AG09319 (cell line): ENCODE results near the gene TMEM156.

ENCODE experiments used
- DNase-seq: peaks from one replicate; pipeline ENCODE4 v3.0.0-alpha.2; 2010; ENCODE audit warnings: low read depth; ENCODE audit errors: extremely low read depth
- CTCF ChIP-seq: IDR thresholded peaks from 2 replicates; pipeline ENCODE4 v1.5.1; 2011; ENCODE audit warnings: low read depth, mild to moderate bottlenecking, inconsistent platforms, low read length, moderate library complexity

Gene TMEM156

DNA sequence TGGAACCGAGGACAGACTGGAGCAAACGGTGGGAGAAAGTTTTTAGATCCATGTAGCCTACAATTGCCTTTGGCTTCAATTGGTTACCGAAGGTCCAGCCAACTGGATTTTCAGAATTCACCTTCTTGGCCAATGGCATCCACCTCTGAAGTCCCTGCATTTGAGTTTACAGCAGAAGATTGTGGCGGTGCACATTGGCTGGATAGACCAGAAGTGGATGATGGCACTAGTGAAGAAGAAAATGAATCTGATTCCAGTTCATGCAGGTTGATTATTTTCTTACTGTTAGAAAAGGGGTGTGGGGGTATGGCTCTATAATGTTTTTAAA, 30.5 kb upstream of the TMEM156 start:
- DNase-seq = no peak

GRCh38 chr4:39062094-39062769, 30.0 kb upstream of the TMEM156 start, which contains the start of gene KLHL5:
TSS of gene KLHL5 (plus strand) at chr4:39062232. CDS start at chr4:39062653, 421 bp downstream.
- no peak for DNase-seq
- no peak for TF ChIP-seq CTCF

More for the DNA sequence above, 30.5 kb upstream of the TMEM156 start:
- no peak for TF ChIP-seq CTCF

- no peak for TF ChIP-seq CTCF
- DNase-seq = no peak
Measured at GRCh38 chr4:39061457-39061856, 29.2 kb upstream of the TMEM156 start.

GRCh38 chr4:39056023-39056422, 23.8 kb upstream of the TMEM156 start:
- no peak for TF ChIP-seq CTCF
- DNase-seq = no peak

DNA sequence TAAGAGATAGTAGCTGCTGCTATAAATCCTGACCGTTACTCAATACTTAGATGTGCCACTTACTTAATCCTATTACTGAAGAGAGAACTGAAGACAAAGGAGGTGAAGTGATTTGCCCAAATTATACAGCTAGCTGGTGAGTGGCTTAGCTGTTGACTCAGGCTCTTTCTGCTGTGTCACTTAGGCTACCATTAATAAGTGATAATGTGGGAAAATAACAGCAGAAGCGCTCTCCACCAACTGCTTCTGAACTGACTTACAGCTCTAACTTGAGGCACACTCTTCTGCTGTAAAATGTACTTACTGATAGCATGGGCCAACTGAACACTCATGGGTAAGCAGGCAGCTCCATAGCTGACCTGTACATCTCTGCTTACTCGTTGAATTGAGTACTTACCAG, 22.3 kb upstream of the TMEM156 start:
- no peak for TF ChIP-seq CTCF
- no peak for DNase-seq

GRCh38 chr4:39053983-39054382, 21.8 kb upstream of the TMEM156 start:
- TF ChIP-seq CTCF = no peak
- DNase-seq = no peak

GRCh38 chr4:39051492-39051891, 19.3 kb upstream of the TMEM156 start:
- no peak for DNase-seq
- no peak for TF ChIP-seq CTCF
